Parathyroid adenoma (tissue), 2 donors: ENCODE data around the gene BIRC5.

ENCODE experiments used
- H2AFZ ChIP-seq: fragments of 300-600 bp; sonication (generic); one replicate; pipeline ENCODE4 v1.7.0; 2017; ENCODE audit warnings: antibody characterized with exemption, mild to moderate bottlenecking
- H3K27ac ChIP-seq: fragments of 300-600 bp; sonication (generic); one replicate; pipeline ENCODE4 v1.7.0; 2017
- H3K27me3 ChIP-seq: fragments of 300-600 bp; sonication (generic); one replicate; pipeline ENCODE4 v1.7.0; 2017; ENCODE audit warnings: low read length; ENCODE audit not compliant: control insufficient read depth, insufficient read depth
- H3K36me3 ChIP-seq: fragments of 300-600 bp; sonication (generic); one replicate; pipeline ENCODE4 v1.7.0; 2017; ENCODE audit warnings: low read length; ENCODE audit not compliant: control insufficient read depth, insufficient read depth
- H3K4me1 ChIP-seq: fragments of 300-600 bp; sonication (generic); one replicate; pipeline ENCODE4 v1.7.0; 2017; ENCODE audit warnings: control low read depth
- H3K4me2 ChIP-seq: fragments of 300-600 bp; sonication (generic); one replicate; pipeline ENCODE4 v1.7.0; 2017; ENCODE audit warnings: low read length
- H3K4me3 ChIP-seq: fragments of 300-600 bp; sonication (generic); one replicate; pipeline ENCODE4 v1.7.0; 2017; ENCODE audit warnings: low read depth, low read length
- H3K79me2 ChIP-seq: fragments of 300-600 bp; sonication (generic); one replicate; pipeline ENCODE4 v1.7.0; 2017; ENCODE audit warnings: control low read depth
- H3K9ac ChIP-seq: fragments of 300-600 bp; sonication (generic); one replicate; pipeline ENCODE4 v1.7.0; 2017; ENCODE audit warnings: mild to moderate bottlenecking
- H3K9me3 ChIP-seq: fragments of 300-600 bp; sonication (generic); one replicate; pipeline ENCODE4 v1.7.0; 2017; ENCODE audit warnings: low read length; ENCODE audit not compliant: control insufficient read depth
- TF ChIP-seq, protein P1 (sequence below): fragments of 300-600 bp; sonication (generic); IDR thresholded peaks from one replicate; pipeline ENCODE4 v1.7.0; 2017; ENCODE audit warnings: antibody characterized with exemption, mild to moderate bottlenecking
- donor health status: primary hyperparathyroidism.

Gene BIRC5

DNA sequence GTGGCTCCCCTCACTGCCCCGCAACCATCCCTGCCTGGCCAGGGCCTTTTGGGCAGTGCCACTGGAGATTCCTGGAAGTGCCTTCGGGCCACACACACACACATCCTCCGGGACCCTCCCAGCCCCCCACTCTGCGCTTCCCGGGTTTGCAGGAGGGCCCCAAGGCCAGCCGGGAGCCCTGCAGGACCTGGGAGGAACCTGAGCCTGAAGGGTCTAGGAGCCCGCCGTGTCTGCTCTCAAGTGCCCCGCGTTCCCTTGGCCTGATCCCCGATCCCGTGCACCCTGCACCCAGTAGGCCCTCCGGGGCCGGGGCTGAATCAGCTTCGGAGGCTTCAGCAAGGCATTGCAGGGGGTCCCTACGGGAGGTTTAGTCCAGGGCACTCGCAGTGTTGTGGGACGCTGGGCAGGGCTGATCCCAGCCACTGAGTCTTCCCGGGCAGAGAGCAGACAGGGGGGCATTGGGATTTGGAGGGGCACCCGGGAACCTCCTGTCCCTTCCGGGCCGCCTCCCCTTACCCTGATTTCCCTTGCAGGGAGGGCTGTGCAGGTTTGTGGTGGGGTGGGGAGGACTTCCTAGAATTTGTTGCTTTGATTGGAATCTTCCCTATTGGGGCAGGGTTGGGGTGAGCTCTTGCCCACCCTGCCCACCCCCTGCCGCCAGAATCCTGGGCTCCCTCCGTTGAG lies 54.3 kb downstream of the BIRC5 start:
- H3K27me3 ChIP-seq = no peaks in the 10 kb centered on the region
- no peak overlapping the region for H3K4me2 ChIP-seq
- H2AFZ ChIP-seq = no peak overlapping the region
- H3K4me1 ChIP-seq = no peaks in the 10 kb centered on the region
- H3K4me3 ChIP-seq = no peak overlapping the region
- H3K9ac ChIP-seq = no peak overlapping the region
- H3K36me3 ChIP-seq = no peaks in the 10 kb centered on the region
- TF ChIP-seq, protein P1, sequence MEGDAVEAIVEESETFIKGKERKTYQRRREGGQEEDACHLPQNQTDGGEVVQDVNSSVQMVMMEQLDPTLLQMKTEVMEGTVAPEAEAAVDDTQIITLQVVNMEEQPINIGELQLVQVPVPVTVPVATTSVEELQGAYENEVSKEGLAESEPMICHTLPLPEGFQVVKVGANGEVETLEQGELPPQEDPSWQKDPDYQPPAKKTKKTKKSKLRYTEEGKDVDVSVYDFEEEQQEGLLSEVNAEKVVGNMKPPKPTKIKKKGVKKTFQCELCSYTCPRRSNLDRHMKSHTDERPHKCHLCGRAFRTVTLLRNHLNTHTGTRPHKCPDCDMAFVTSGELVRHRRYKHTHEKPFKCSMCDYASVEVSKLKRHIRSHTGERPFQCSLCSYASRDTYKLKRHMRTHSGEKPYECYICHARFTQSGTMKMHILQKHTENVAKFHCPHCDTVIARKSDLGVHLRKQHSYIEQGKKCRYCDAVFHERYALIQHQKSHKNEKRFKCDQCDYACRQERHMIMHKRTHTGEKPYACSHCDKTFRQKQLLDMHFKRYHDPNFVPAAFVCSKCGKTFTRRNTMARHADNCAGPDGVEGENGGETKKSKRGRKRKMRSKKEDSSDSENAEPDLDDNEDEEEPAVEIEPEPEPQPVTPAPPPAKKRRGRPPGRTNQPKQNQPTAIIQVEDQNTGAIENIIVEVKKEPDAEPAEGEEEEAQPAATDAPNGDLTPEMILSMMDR = no peak
- no peak overlapping the region for H3K27ac ChIP-seq
- no peaks in the 10 kb centered on the region for H3K79me2 ChIP-seq
- H3K9me3 ChIP-seq = no peaks in the 10 kb centered on the region

DNA sequence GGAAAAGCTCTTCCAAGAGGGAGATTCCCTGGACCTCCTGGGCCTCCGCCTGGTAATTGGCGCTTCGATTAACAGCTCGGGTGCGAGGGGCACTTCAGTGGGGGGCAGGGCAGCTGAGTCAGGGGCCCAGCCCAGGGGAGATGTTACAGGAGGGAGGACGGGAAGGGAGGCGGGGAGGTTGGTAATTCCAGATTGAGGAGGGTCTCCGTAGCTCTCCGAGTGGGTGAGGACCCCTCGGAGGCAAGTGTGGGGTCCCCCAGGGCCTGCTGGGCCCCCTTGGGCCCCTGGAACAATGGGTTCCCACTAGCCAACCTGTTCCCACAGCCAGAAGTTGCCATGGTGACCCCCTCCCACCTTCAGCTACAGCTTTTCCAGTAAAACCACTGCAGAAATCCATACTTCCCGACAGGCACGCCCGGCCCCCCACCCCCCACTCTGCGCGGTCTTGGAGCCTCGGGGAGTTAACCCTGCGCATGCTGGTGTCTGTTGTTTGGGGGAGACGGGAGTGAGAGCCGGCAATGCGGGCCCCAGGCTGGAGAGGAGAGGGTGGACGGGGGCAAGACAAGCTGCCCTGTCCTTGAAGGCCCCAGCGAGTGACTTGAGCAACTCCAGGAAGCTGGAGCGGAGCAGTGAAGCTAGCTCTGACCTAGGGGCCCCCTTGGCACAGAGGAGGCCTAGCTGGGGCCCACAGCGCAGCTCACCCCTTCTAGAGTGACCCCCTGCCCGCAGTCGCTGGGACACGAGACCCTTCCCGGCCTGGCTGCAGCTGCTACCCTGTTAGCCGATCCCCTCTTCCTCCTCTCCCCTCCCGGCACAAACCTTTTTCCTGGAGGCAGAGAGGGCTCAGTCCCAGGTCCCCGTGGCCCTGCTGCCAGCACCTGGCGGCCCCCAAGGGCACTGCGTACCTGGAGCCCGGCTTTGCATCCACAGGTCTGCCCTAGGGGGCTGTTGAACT lies 55.2 kb downstream of the BIRC5 start:
- H3K9me3 ChIP-seq = no peaks in the 10 kb centered on the region
- no peaks in the 10 kb centered on the region for H3K4me1 ChIP-seq
- TF ChIP-seq, protein P1 = no peak
- H3K27ac ChIP-seq = no peak overlapping the region
- H3K4me2 ChIP-seq = no peak overlapping the region
- no peak overlapping the region for H2AFZ ChIP-seq
- H3K4me3 ChIP-seq = no peak overlapping the region
- no peaks in the 10 kb centered on the region for H3K79me2 ChIP-seq
- H3K27me3 ChIP-seq = no peaks in the 10 kb centered on the region
- H3K36me3 ChIP-seq = no peaks in the 10 kb centered on the region
- H3K9ac ChIP-seq = no peak overlapping the region

GRCh38 chr17:78269955-78270381 lies 55.9 kb downstream of the BIRC5 start:
- H3K27ac ChIP-seq = no peak overlapping the region

GRCh38 chr17:78271419-78272170 lies 57.5 kb downstream of the BIRC5 start:
- no peak overlapping the region for H3K9ac ChIP-seq
- H3K27ac ChIP-seq = no peak overlapping the region
- no peaks in the 10 kb centered on the region for H3K27me3 ChIP-seq
- H3K79me2 ChIP-seq = no peaks in the 10 kb centered on the region
- no peak overlapping the region for H3K4me2 ChIP-seq
- H2AFZ ChIP-seq = no peak overlapping the region
- no peaks in the 10 kb centered on the region for H3K36me3 ChIP-seq
- TF ChIP-seq, protein P1 = no peak
- no peaks in the 10 kb centered on the region for H3K9me3 ChIP-seq
- H3K4me3 ChIP-seq = no peak overlapping the region
- H3K4me1 ChIP-seq = no peaks in the 10 kb centered on the region

More at GRCh38 chr17:78269955-78270381, 55.9 kb downstream of the BIRC5 start:
- TF ChIP-seq, protein P1 = no peak
- no peak overlapping the region for H3K4me3 ChIP-seq
- H3K27me3 ChIP-seq = no peaks in the 10 kb centered on the region
- H3K4me1 ChIP-seq = no peaks in the 10 kb centered on the region
- no peaks in the 10 kb centered on the region for H3K79me2 ChIP-seq
- H2AFZ ChIP-seq = no peak overlapping the region
- H3K4me2 ChIP-seq = no peak overlapping the region
- H3K9ac ChIP-seq = no peak overlapping the region
- no peaks in the 10 kb centered on the region for H3K36me3 ChIP-seq
- H3K9me3 ChIP-seq = no peaks in the 10 kb centered on the region
